H1 (cell line): Measurements from ENCODE around the gene CLMP. TPM values are rescaled to one million over a fixed set of nuclear protein-coding genes. Genes with fewer than 3 reads are reported as not detected.

Experiments used
- CTCF ChIA-PET: fragments of 300-600 bp; sonication (Branson Sonifier 250); formaldehyde crosslinking; loops from one replicate; lab custom pipeline; 2021; ENCODE audit not compliant: partially characterized antibody; lab: Charles Lee
- POLR2A ChIA-PET: fragments of 300-600 bp; sonication (Branson Sonifier 250); formaldehyde crosslinking; loops from one replicate; lab custom pipeline; 2021; ENCODE audit warnings: inconsistent platforms; ENCODE audit not compliant: partially characterized antibody; lab: Charles Lee
- DNase-seq, 2 experiments: peaks; one replicate each; pipeline versions ENCODE4 v3.0.0 to v3.0.0-alpha.2; 2010 to 2022; ENCODE audit warnings: low spot score in 2 of 2, low read depth in 1 of 2, mixed read lengths in 1 of 2
- FAIRE-seq: peaks from 2 replicates; lab custom pipeline; 2011; peaks lifted over from hg19 to GRCh38; lab: Jason Lieb, UNC
- H2AFZ ChIP-seq: 2 replicates; pipeline ENCODE4 v1.8.1; 2012; ENCODE audit warnings: low read length, inconsistent platforms
- H2AK5ac ChIP-seq: 2 replicates; pipeline ENCODE4 v1.6.1; 2013; ENCODE audit warnings: low read depth, low read length
- H2BK120ac ChIP-seq: replicated peaks from 2 replicates; pipeline ENCODE3; 2013; ENCODE audit warnings: low read depth, low read length, inconsistent platforms
- H2BK12ac ChIP-seq: 2 replicates; pipeline ENCODE4 v1.6.1; 2013; ENCODE audit warnings: low read depth, low read length
- H2BK15ac ChIP-seq: 2 replicates; pipeline ENCODE4 v1.6.1; 2013; ENCODE audit warnings: low read length
- H2BK20ac ChIP-seq: 2 replicates; pipeline ENCODE4 v1.6.1; 2013; ENCODE audit warnings: low read length
- H2BK5ac ChIP-seq: 2 replicates; pipeline ENCODE4 v1.6.1; 2013; ENCODE audit warnings: low read depth, low read length
- H3K14ac ChIP-seq: 2 replicates; pipeline ENCODE4 v1.6.1; 2013; ENCODE audit warnings: inconsistent platforms; ENCODE audit not compliant: insufficient read length
- H3K18ac ChIP-seq: 2 replicates; pipeline ENCODE4 v1.6.1; 2013; ENCODE audit warnings: low read length; ENCODE audit errors: extremely low read depth
- H3K23ac ChIP-seq: 2 replicates; pipeline ENCODE4 v1.6.1; 2013; ENCODE audit warnings: inconsistent platforms; ENCODE audit not compliant: insufficient read length
- H3K23me2 ChIP-seq: 2 replicates; pipeline ENCODE4 v1.6.1; 2013; ENCODE audit warnings: low read depth, low read length
- H3K27ac ChIP-seq: 2 replicates; pipeline ENCODE4 v1.6.1; 2011; ENCODE audit warnings: low read depth, low read length, inconsistent platforms
- H3K27me3 ChIP-seq, 4 experiments: replicated peaks in 1 of 4; 1 replicate in 1 of 4; 2 replicates in 3 of 4; pipeline versions ENCODE4 v1.6.1 to v1.8.1; 2011 to 2013; ENCODE audit warnings: low read length in 3 of 4, mild to moderate bottlenecking in 3 of 4, inconsistent platforms in 2 of 4, mixed read lengths in 2 of 4, moderate library complexity in 1 of 4; ENCODE audit not compliant: control insufficient read depth in 3 of 4, insufficient read depth in 3 of 4; ENCODE audit errors: extremely low read depth in 1 of 4
- H3K36me3 ChIP-seq, 4 experiments: 2 replicates each; pipeline versions ENCODE4 v1.6.1 to v1.8.1; 2011 to 2013; ENCODE audit warnings: mild to moderate bottlenecking in 4 of 4, low read length in 3 of 4, moderate library complexity in 2 of 4, control low read depth in 1 of 4, inconsistent platforms in 1 of 4; ENCODE audit not compliant: insufficient read depth in 4 of 4, control insufficient read depth in 2 of 4
- H3K4ac ChIP-seq: replicated peaks from 2 replicates; pipeline ENCODE3; 2013; ENCODE audit warnings: low read length, low read depth, mixed read lengths, inconsistent platforms; ENCODE audit not compliant: insufficient read length
- H3K4me1 ChIP-seq, 4 experiments: replicated peaks in 1 of 4; 1 replicate in 1 of 4; 2 replicates in 3 of 4; pipeline versions ENCODE4 v1.6.1 to v1.8.1; 2011 to 2013; ENCODE audit warnings: low read length in 3 of 4, inconsistent platforms in 2 of 4, mixed read lengths in 1 of 4; ENCODE audit not compliant: insufficient read depth in 4 of 4, control insufficient read depth in 3 of 4
- H3K4me2 ChIP-seq, 2 experiments: 2 replicates each; pipeline versions ENCODE4 v1.6.1 to v1.8.1; 2011 to 2013; ENCODE audit warnings: low read depth in 2 of 2, low read length in 2 of 2, control low read depth in 1 of 2, inconsistent platforms in 1 of 2, mild to moderate bottlenecking in 1 of 2; ENCODE audit not compliant: insufficient read depth in 1 of 2
- H3K4me3 ChIP-seq, 4 experiments: fragments of 200-600, 300-600 bp in 1 of 4; sonication (generic), shearing (Covaris generic), sonication (Bioruptor Twin) in 1 of 4; 2 replicates each; pipeline versions ENCODE4 v1.5.1 to v1.8.1; 2011 to 2016; ENCODE audit warnings: low read length in 4 of 4, low read depth in 3 of 4, control low read depth in 2 of 4, inconsistent platforms in 2 of 4, mild to moderate bottlenecking in 2 of 4, mixed read lengths in 1 of 4, moderate library complexity in 1 of 4; ENCODE audit not compliant: insufficient read depth in 2 of 4; ENCODE audit errors: extremely low read depth in 1 of 4
- H3K56ac ChIP-seq: replicated peaks from 2 replicates; pipeline ENCODE3; 2013; ENCODE audit warnings: low read depth, mild to moderate bottlenecking, mixed read lengths, low read length, inconsistent platforms; ENCODE audit not compliant: insufficient read length
- H3K79me1 ChIP-seq: 2 replicates; pipeline ENCODE4 v1.6.1; 2013; ENCODE audit warnings: low read depth, low read length, control low read depth
- H3K79me2 ChIP-seq, 2 experiments: 2 replicates each; pipeline versions ENCODE4 v1.6.1 to v1.8.1; 2012 to 2013; ENCODE audit warnings: low read length in 2 of 2, mild to moderate bottlenecking in 2 of 2, inconsistent platforms in 1 of 2; ENCODE audit not compliant: insufficient read depth in 2 of 2, control insufficient read depth in 1 of 2
- H3K9ac ChIP-seq, 4 experiments: replicated peaks in 1 of 4; 1 replicate in 1 of 4; 2 replicates in 3 of 4; pipeline versions ENCODE4 v1.6.1 to v1.8.1; 2011 to 2013; ENCODE audit warnings: low read depth in 3 of 4, low read length in 3 of 4, control low read depth in 2 of 4, mild to moderate bottlenecking in 2 of 4, moderate library complexity in 2 of 4, inconsistent platforms in 1 of 4; ENCODE audit errors: extremely low read depth in 1 of 4
- H3K9me3 ChIP-seq, 2 experiments: 2 replicates each; pipeline versions ENCODE4 v1.6.1 to v1.8.1; 2012 to 2013; ENCODE audit warnings: mild to moderate bottlenecking in 2 of 2, moderate library complexity in 2 of 2, control low read depth in 1 of 2, inconsistent platforms in 1 of 2, low read depth in 1 of 2, low read length in 1 of 2, mixed read lengths in 1 of 2; ENCODE audit not compliant: insufficient read depth in 2 of 2
- H4K20me1 ChIP-seq, 2 experiments: replicated peaks in 1 of 2; 2 replicates each; pipeline versions ENCODE3 to v1.8.1; 2011 to 2013; ENCODE audit warnings: inconsistent platforms in 2 of 2, low read length in 2 of 2, mild to moderate bottlenecking in 1 of 2; ENCODE audit not compliant: insufficient read depth in 2 of 2, control insufficient read depth in 1 of 2
- H4K5ac ChIP-seq: 2 replicates; pipeline ENCODE4 v1.6.1; 2013; ENCODE audit warnings: low read length, low read depth, mixed read lengths, inconsistent platforms; ENCODE audit not compliant: insufficient read length
- H4K8ac ChIP-seq: 2 replicates; pipeline ENCODE4 v1.8.0; 2013; ENCODE audit warnings: mild to moderate bottlenecking, moderate library complexity, low read length, inconsistent platforms; ENCODE audit not compliant: insufficient read depth; ENCODE audit errors: extremely low read depth
- H4K91ac ChIP-seq: replicated peaks from 2 replicates; pipeline ENCODE3; 2013; ENCODE audit warnings: low read length, mixed read lengths, inconsistent platforms; ENCODE audit not compliant: insufficient read length
- KDM1A ChIP-seq: fragments of 200-600, 300-600 bp; sonication (generic); IDR thresholded peaks from 2 replicates; pipeline ENCODE4 v1.7.1; 2016; ENCODE audit warnings: mild to moderate bottlenecking, low read length, borderline replicate concordance
- RFX5 ChIP-seq: IDR thresholded peaks from 2 replicates; pipeline ENCODE4 v1.6.1; 2011; ENCODE audit warnings: low read depth, low read length, improper control_type of control experiment, borderline replicate concordance
- TBP ChIP-seq: IDR thresholded peaks from 2 replicates; pipeline ENCODE4 v1.6.1; 2011; ENCODE audit warnings: low read depth, low read length, improper control_type of control experiment
- WGBS, 2 experiments: shearing (Covaris generic) in 1 of 2; methylation state at CpG; one replicate each; pipeline versions ENCODE4 v1.1.6 to v1.1.7; 2013 to 2015; ENCODE audit warnings: low lambda C conversion rate in 2 of 2, mixed read lengths in 2 of 2, inconsistent platforms in 1 of 2, low coverage in 1 of 2, missing lambda C conversion rate in 1 of 2; ENCODE audit not compliant: insufficient replicate concordance in 2 of 2, insufficient coverage in 1 of 2, insufficient read length in 1 of 2; ENCODE audit errors: extremely low coverage in 1 of 2, missing lambda C conversion rate in 1 of 2; 5-methylcytosine and 5-hydroxymethylcytosine counted together
- polyA plus RNA-seq, 7 experiments: library from polyadenylated mRNA; depleted of rRNA in 3 of 7; stranded (reverse) in 5 of 7; unstranded in 2 of 7; fragments of >200 nt in 5 of 7; fragments of 200-250 nt in 2 of 7; gene quantifications; 1 replicate in 5 of 7; 2 replicates in 1 of 7; 4 replicates in 1 of 7; pipeline versions ENCODE4 v1.2.1 to v1.2.3, GENCODE V29; 2011 to 2013; ENCODE audit warnings: missing spikeins in 2 of 7, mixed read lengths in 2 of 7
- total RNA-seq: library from RNA; stranded (reverse); fragmentation: NEBNext Ultra II Directional; extraction: Animal tissue kit (Norgen Biotek cat#: 25700); gene quantifications from 2 replicates; pipeline ENCODE4 v1.2.1, GENCODE V29; 2021

CLMP gene
- total and polyA plus RNA-seq, 2 of the 8 experiments (the other 6 are each of a cell fraction or from before 2014, with no cell fraction given), result 9.9 to 24.1 TPM

GRCh38 chr11:123216249-123216648 lies 21.2 kb upstream of the CLMP start:
- TF ChIP-seq TBP, result 0 out of 2 replicates have a peak, but pooled peaks have one; percentile 15
- TF ChIP-seq KDM1A, result peak; percentile 35; the same call in 1 of the 2 replicates
- no peak for TF ChIP-seq RFX5
- H4K20me1 ChIP-seq, result no peaks in the 10 kb centered on the region
- H3K79me1 ChIP-seq, result no peaks in the 10 kb centered on the region
- no peak overlapping the region for H3K4me2 ChIP-seq
- no peak overlapping the region for H3K14ac ChIP-seq
- POLR2A ChIA-PET, result interaction anchor here (2.0 to 4.0 kb wide), 2 partner anchors 13 to 20 kb away, joined by 6 to 14 read pairs; no protein-coding TSS in a partner anchor
- no peak overlapping the region for H2BK120ac ChIP-seq
- no peak overlapping the region for H2BK12ac ChIP-seq
- 0 out of 2 replicates have a peak overlapping the region, but pooled peaks have one; percentile 89 for H2BK5ac ChIP-seq
- H2BK20ac ChIP-seq, result no peak overlapping the region
- no peaks in the 10 kb centered on the region for H3K23me2 ChIP-seq
- H3K56ac ChIP-seq, result no peak overlapping the region
- peaks cover 0 to 1% (median 0%) of the 10 kb centered on the region in 4 experiments; a peak in 1 of 7 replicates for H3K27me3 ChIP-seq
- H2AFZ ChIP-seq, result no peak overlapping the region
- H4K5ac ChIP-seq, result no peak overlapping the region
- H3K23ac ChIP-seq, result no peak overlapping the region
- H3K9ac ChIP-seq, result no peak overlapping the region
- 77% methylated on average over 12 of the region's 12 CpGs; no CpG with 5 or more reads in 1 of the 2 experiments for WGBS, 2 experiments
- CTCF ChIA-PET, result interaction anchor here (0.6 to 1.7 kb wide), 5 partner anchors 17 to 420 kb away, joined by 3 to 7 read pairs (median 5); no protein-coding TSS in a partner anchor
- no peak overlapping the region for H3K4ac ChIP-seq
- peaks cover 1 to 11% (median 8%) of the 10 kb centered on the region in 4 experiments; a peak in 5 of 7 replicates for H3K4me1 ChIP-seq
- H2AK5ac ChIP-seq, result no peak overlapping the region
- no peak for FAIRE-seq
- no peak overlapping the region for H4K8ac ChIP-seq
- no peak overlapping the region for H2BK15ac ChIP-seq
- no peaks in the 10 kb centered on the region for H3K36me3 ChIP-seq
- no peaks in the 10 kb centered on the region for H3K9me3 ChIP-seq
- no peak overlapping the region for H4K91ac ChIP-seq
- no peak overlapping the region for H3K27ac ChIP-seq
- no peak overlapping the region for H3K18ac ChIP-seq
- H3K79me2 ChIP-seq, result no peaks in the 10 kb centered on the region
- DNase-seq, result no peak
- no peak overlapping the region for H3K4me3 ChIP-seq
